CD4-positive, alpha-beta T cell (primary cell): Measurements from ENCODE around the gene FAM81B. TPM values are rescaled to one million over a fixed set of nuclear protein-coding genes. Genes with fewer than 3 reads are reported as not detected.

Experiments used
- ATAC-seq: fragments of 200-7000 bp; cut with Tn5 transposase; one replicate; pipeline ENCODE4 v1.10.0; 2022; ENCODE audit warnings: mild to moderate bottlenecking; ENCODE audit not compliant: poor library complexity
- CTCF ChIA-PET: fragments of 350-600 bp; sonication (Branson Sonifier 250); formaldehyde crosslinking; loops from one replicate; lab custom pipeline; 2021; ENCODE audit warnings: antibody characterized with exemption, inconsistent platforms; lab: Charles Lee
- POLR2A ChIA-PET: fragments of 350-600 bp; sonication (Branson Sonifier 250); formaldehyde crosslinking; loops from one replicate; lab custom pipeline; 2021; ENCODE audit warnings: antibody characterized with exemption, inconsistent platforms; lab: Charles Lee
- DNase-seq, 14 experiments: peaks; one replicate each; pipeline ENCODE4 v3.0.0-alpha.2; 2013 to 2020; ENCODE audit warnings: mixed read lengths in 2 of 14
- H3K27ac ChIP-seq, 2 donors: one replicate each; pipeline versions ENCODE4 v1.5.1 to v1.7.0; 2013; ENCODE audit warnings: low read length in 2 of 2, low read depth in 1 of 2, mild to moderate bottlenecking in 1 of 2
- H3K27me3 ChIP-seq, 2 experiments: 1 replicate in 1 of 2; 2 replicates in 1 of 2; pipeline versions ENCODE4 v1.6.1 to v1.7.0; 2013; ENCODE audit warnings: low read length in 2 of 2, control low read depth in 1 of 2, mild to moderate bottlenecking in 1 of 2, moderate library complexity in 1 of 2; ENCODE audit not compliant: insufficient read depth in 2 of 2, control insufficient read depth in 1 of 2
- H3K36me3 ChIP-seq: one replicate; pipeline ENCODE4 v1.6.1; 2013; ENCODE audit warnings: low read length, control low read depth; ENCODE audit not compliant: insufficient read depth
- H3K4me1 ChIP-seq: one replicate; pipeline ENCODE4 v1.6.1; 2013; ENCODE audit warnings: low read length, control low read depth; ENCODE audit not compliant: insufficient read depth
- H3K4me3 ChIP-seq: one replicate; pipeline ENCODE4 v1.5.1; 2013; ENCODE audit warnings: mild to moderate bottlenecking, low read length, moderate library complexity
- H3K9me3 ChIP-seq, 2 experiments: 1 replicate in 1 of 2; 2 replicates in 1 of 2; pipeline versions ENCODE4 v1.6.1 to v1.7.0; 2013; ENCODE audit warnings: low read length in 2 of 2, mild to moderate bottlenecking in 2 of 2, control low read depth in 1 of 2, moderate library complexity in 1 of 2; ENCODE audit not compliant: control insufficient read depth in 1 of 2, insufficient read depth in 1 of 2
- H3K27ac Mint-ChIP-seq: one replicate; pipeline ENCODE4 v1.8.0; 2020; ENCODE audit warnings: mixed read lengths
- H3K27me3 Mint-ChIP-seq: one replicate; pipeline ENCODE4 v1.8.0; 2021; ENCODE audit warnings: mixed read lengths
- H3K36me3 Mint-ChIP-seq: one replicate; pipeline ENCODE4 v1.8.0; 2021; ENCODE audit warnings: low read depth, mixed read lengths
- H3K4me1 Mint-ChIP-seq: one replicate; pipeline ENCODE4 v1.8.0; 2021; ENCODE audit warnings: low read depth, mixed read lengths
- H3K4me3 Mint-ChIP-seq: one replicate; pipeline ENCODE4 v1.8.0; 2020; ENCODE audit warnings: mild to moderate bottlenecking, mixed read lengths
- H3K9me3 Mint-ChIP-seq: one replicate; pipeline ENCODE4 v1.8.0; 2020; ENCODE audit warnings: mixed read lengths
- intact Hi-C, 2 experiments: fragments of 100-400 bp; cut with DNase I in 1 of 2; cut with micrococcal nuclease in 1 of 2; formaldehyde crosslinking; loops; one replicate each; pipeline versions ENCODE4 v1.15.1 to v1.9.0; 2023 to 2025; cut with DNase I, micrococcal nuclease
- total RNA-seq, 174 experiments: library from RNA in 2 of 174; stranded (reverse) in 2 of 174; gene quantifications; one replicate each; pipeline ENCODE4 v1.2.3 and lab custom pipeline; 2021 to 2026
- TF ChIP-seq, protein P1 (sequence below): fragments of 200-600 bp; IDR thresholded peaks from one replicate; pipeline ENCODE4 v1.8.0; 2022; ENCODE audit warnings: antibody characterized with exemption, mild to moderate bottlenecking

FAM81B gene
- total RNA-seq, 2 experiments from 2014 or later = not detected

DNA sequence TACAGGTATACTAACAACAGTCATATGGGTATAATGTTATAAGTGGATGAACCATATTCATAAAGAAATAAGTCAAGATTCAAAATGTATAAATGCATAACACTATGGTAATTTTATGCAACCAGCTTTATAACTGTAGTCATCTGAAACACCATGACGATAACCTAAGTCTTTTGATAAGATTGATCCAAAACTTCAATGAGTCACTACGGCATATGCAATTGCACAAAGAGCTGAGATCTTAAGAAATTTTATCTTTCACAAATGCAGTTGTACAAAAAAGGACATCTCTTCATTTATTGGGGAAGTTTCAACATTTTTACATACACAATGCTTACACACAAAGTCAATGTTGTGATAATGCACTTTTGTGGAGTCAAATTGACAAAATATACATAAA, 20.3 kb downstream of the FAM81B start:
- Histone ChIP-seq H3K27ac (no peak overlapping the region), H3K4me1 (no peaks in the 10 kb centered on the region), H3K9me3 (no peaks in the 10 kb centered on the region), H3K27me3 (peaks cover 0 to under 1% of the 10 kb centered on the region in 2 experiments), H3K36me3 (no peaks in the 10 kb centered on the region), H3K4me3 (no peak overlapping the region)
- ChIA-PET POLR2A (no interaction called here), CTCF (no interaction called here)
- Mint-ChIP-seq H3K27ac (no peak overlapping the region), H3K36me3 (no peaks in the 10 kb centered on the region), H3K4me3 (no peak overlapping the region), H3K27me3 (peaks cover 20% of the 10 kb centered on the region), H3K4me1 (no peaks in the 10 kb centered on the region), H3K9me3 (no peaks in the 10 kb centered on the region)
- TF ChIP-seq, protein P1, sequence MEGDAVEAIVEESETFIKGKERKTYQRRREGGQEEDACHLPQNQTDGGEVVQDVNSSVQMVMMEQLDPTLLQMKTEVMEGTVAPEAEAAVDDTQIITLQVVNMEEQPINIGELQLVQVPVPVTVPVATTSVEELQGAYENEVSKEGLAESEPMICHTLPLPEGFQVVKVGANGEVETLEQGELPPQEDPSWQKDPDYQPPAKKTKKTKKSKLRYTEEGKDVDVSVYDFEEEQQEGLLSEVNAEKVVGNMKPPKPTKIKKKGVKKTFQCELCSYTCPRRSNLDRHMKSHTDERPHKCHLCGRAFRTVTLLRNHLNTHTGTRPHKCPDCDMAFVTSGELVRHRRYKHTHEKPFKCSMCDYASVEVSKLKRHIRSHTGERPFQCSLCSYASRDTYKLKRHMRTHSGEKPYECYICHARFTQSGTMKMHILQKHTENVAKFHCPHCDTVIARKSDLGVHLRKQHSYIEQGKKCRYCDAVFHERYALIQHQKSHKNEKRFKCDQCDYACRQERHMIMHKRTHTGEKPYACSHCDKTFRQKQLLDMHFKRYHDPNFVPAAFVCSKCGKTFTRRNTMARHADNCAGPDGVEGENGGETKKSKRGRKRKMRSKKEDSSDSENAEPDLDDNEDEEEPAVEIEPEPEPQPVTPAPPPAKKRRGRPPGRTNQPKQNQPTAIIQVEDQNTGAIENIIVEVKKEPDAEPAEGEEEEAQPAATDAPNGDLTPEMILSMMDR = no peak
- DNase-seq (no peak), ATAC-seq (no peak)
- intact Hi-C loops = no loop called here

DNA sequence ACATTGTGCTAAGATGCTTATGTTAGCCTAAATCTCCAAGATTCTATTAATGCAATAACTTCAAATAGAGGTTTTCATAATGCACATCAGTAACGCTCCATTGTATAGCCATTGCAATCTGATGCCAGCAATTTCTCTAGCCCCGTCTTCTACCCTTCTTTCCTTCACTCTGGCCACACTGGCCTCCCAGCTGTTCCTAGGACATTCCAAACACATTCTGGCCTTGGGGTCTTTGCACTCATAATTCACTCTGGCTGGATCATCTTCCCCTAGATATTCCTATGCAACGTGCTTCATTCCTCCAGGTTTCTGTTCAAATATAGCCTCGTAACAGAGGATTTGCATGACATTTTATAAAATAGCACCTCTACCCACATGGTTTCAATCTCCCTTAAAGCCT, 23.3 kb downstream of the FAM81B start:
- POLR2A ChIA-PET = no interaction called here
- H3K9me3 Mint-ChIP-seq = no peaks in the 10 kb centered on the region
- Histone ChIP-seq H3K27ac (no peak overlapping the region), H3K36me3 (no peaks in the 10 kb centered on the region), H3K4me1 (no peaks in the 10 kb centered on the region), H3K9me3 (no peaks in the 10 kb centered on the region), H3K27me3 (no peaks in the 10 kb centered on the region), H3K4me3 (no peak overlapping the region)
- DNase-seq (no peak), ATAC-seq (no peak)
- no peaks in the 10 kb centered on the region for H3K4me1 Mint-ChIP-seq
- intact Hi-C loops = no loop called here
- no peak overlapping the region for H3K4me3 Mint-ChIP-seq
- TF ChIP-seq, protein P1 = no peak
- no peak overlapping the region for H3K27ac Mint-ChIP-seq
- CTCF ChIA-PET = no interaction called here
- H3K36me3 Mint-ChIP-seq = no peaks in the 10 kb centered on the region
- peaks cover 6% of the 10 kb centered on the region for H3K27me3 Mint-ChIP-seq

DNA sequence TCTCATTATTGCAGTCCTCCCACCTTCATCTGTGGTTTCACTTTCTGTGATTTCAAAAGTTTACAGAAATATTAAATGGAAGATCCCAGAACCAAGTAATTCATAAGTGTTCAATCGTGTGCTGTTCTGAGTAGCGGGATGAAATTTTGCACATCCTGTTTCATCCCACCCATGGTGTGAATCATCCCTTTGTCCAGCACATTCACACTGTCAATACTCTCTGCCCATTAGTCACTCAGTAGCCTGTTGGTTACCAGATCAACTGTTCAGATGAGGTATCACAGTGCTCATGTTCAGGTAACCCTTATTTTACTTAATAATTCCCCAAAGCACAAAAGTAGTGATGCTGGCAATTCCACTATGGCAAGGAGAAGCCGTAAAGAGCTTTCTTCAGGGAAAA, 26.8 kb downstream of the FAM81B start:
- Mint-ChIP-seq H3K27ac (no peak overlapping the region), H3K4me3 (no peak overlapping the region), H3K9me3 (no peaks in the 10 kb centered on the region), H3K36me3 (no peaks in the 10 kb centered on the region), H3K4me1 (no peaks in the 10 kb centered on the region), H3K27me3 (peaks cover 14% of the 10 kb centered on the region)
- no peaks in the 10 kb centered on the region for H3K36me3 ChIP-seq
- DNase-seq = no peak
- ChIA-PET CTCF (interaction anchor here (1.0 kb wide), 1 partner anchor 16 kb away, joined by 3 read pairs; no protein-coding TSS in a partner anchor), POLR2A (no interaction called here)
- no peaks in the 10 kb centered on the region for H3K4me1 ChIP-seq
- H3K4me3 ChIP-seq = no peak overlapping the region
- H3K9me3 ChIP-seq = no peaks in the 10 kb centered on the region
- no peak overlapping the region for H3K27ac ChIP-seq
- ATAC-seq = no peak
- TF ChIP-seq, protein P1 = no peak
- no peaks in the 10 kb centered on the region for H3K27me3 ChIP-seq
- intact Hi-C loops = no loop called here
